ENCODE measurements around the gene GPR179.
"Not testable (repeated sequence)": the region's sequence is repeated elsewhere in the genome, so short reads cannot be mapped to it uniquely, and the experiment has no call there.

GPR179 gene

GRCh38 chr17:38295602-38296365 lies 48.0 kb downstream of the GPR179 start:
- not testable (repeated sequence) for H3K27me3 ChIP-seq (ENCODE audit: control insufficient read depth, insufficient read depth, low read length); H3K9ac ChIP-seq (ENCODE audit: low read length); H3K9me3 ChIP-seq (ENCODE audit: control insufficient read depth, low read length); H3K4me1 ChIP-seq (ENCODE audit: control insufficient read depth, insufficient read depth, low read length); H3K4me3 ChIP-seq (ENCODE audit: low read length); H3K36me3 ChIP-seq (ENCODE audit: control insufficient read depth, insufficient read depth, low read length)

DNA sequence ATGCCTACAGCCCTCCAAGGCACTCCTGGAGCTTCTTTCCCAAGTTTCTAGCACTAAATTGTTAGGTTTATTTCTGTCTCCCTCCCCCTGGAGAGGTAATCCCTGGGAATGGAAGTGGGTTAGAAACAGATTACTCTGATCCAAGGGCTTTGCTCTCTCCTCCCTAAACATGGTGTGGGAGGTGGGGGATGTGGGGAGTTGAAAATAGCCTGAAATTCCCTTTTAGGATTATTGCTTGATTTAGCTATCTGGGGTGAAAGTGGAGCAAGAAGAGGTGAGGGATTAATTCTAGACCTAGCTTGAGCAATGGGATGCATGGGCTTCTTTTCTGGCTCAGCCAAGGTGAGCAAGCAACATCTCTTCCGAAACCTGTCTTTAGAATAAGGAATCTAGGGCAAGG lies 54.0 kb downstream of the GPR179 start:
- H3K4me3 ChIP-seq (ENCODE audit: low read length); H3K9ac ChIP-seq (ENCODE audit: low read length); H3K36me3 ChIP-seq (ENCODE audit: control insufficient read depth, insufficient read depth, low read length); H3K27me3 ChIP-seq (ENCODE audit: control insufficient read depth, insufficient read depth, low read length); H3K4me1 ChIP-seq (ENCODE audit: control insufficient read depth, insufficient read depth, low read length); H3K9me3 ChIP-seq (ENCODE audit: control insufficient read depth, low read length): not testable (repeated sequence)

- H3K27me3 ChIP-seq (ENCODE audit: control insufficient read depth, insufficient read depth, low read length); H3K36me3 ChIP-seq (ENCODE audit: control insufficient read depth, insufficient read depth, low read length); H3K9ac ChIP-seq (ENCODE audit: low read length); H3K9me3 ChIP-seq (ENCODE audit: control insufficient read depth, low read length); H3K4me1 ChIP-seq (ENCODE audit: control insufficient read depth, insufficient read depth, low read length); H3K4me3 ChIP-seq (ENCODE audit: low read length): not testable (repeated sequence)
Measured at GRCh38 chr17:38288217-38288827, 55.4 kb downstream of the GPR179 start.

DNA sequence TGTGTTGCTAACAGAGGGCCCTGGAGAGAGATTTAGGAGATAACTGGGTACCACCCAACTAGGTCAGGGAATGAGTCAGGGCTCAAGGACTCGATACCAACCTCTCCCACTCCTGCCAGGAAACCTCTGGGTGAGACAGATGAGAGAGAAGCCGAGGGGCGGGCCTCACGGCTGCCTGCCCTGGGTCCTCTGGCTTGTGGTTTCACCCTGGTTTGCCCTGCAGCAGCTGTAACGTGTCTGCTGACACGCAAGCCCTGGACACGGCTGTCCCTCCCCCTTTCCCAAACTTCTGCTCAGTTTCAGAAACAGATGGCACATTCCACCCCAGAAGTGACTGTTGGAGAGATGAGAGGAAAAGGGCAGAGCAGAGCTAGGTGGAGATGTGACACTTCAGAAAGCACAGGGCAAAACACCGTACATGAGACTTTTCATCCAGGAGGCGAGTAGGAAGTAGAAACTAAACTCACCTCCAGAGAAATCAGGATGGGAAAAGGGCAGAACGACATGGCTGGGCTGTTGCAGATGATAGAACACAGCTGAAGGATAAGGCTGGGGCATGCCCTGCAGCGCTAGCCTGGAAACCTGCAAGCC lies 57.2 kb downstream of the GPR179 start:
- not testable (repeated sequence) for H3K4me3 ChIP-seq (ENCODE audit: low read length); H3K36me3 ChIP-seq (ENCODE audit: control insufficient read depth, insufficient read depth, low read length); H3K9me3 ChIP-seq (ENCODE audit: control insufficient read depth, low read length); H3K4me1 ChIP-seq (ENCODE audit: control insufficient read depth, insufficient read depth, low read length); H3K27me3 ChIP-seq (ENCODE audit: control insufficient read depth, insufficient read depth, low read length); H3K9ac ChIP-seq (ENCODE audit: low read length)

- H3K9me3 ChIP-seq (ENCODE audit: control insufficient read depth, low read length); H3K27me3 ChIP-seq (ENCODE audit: control insufficient read depth, insufficient read depth, low read length); H3K9ac ChIP-seq (ENCODE audit: low read length); H3K36me3 ChIP-seq (ENCODE audit: control insufficient read depth, insufficient read depth, low read length); H3K4me3 ChIP-seq (ENCODE audit: low read length); H3K4me1 ChIP-seq (ENCODE audit: control insufficient read depth, insufficient read depth, low read length): not testable (repeated sequence)
Measured at GRCh38 chr17:38285994-38286393, 57.8 kb downstream of the GPR179 start.
